Measurements from ENCODE around the gene RARB.

The RARB gene

GRCh38 chr3:25483456-25483855, 55.4 kb downstream of the RARB start:
- no peak overlapping the region for H3K9ac ChIP-seq (ENCODE audit: low read length in 2 of 2)
- no peaks in the 10 kb centered on the region for H3K4me1 ChIP-seq (ENCODE audit: control insufficient read depth, insufficient read depth, low read length)
- H3K27me3 ChIP-seq (ENCODE audit: control insufficient read depth in 1 of 2, insufficient read depth in 2 of 2, low read length in 2 of 2): no peaks in the 10 kb centered on the region
- H3K9me3 ChIP-seq (ENCODE audit: control insufficient read depth in 2 of 2, low read length in 2 of 2): no peaks in the 10 kb centered on the region
- no peak overlapping the region for H3K27ac ChIP-seq (ENCODE audit: low read length)
- H3K36me3 ChIP-seq (ENCODE audit: control insufficient read depth in 2 of 2, insufficient read depth in 2 of 2, low read length in 2 of 2): no peaks in the 10 kb centered on the region
- no peak overlapping the region for H3K4me3 ChIP-seq (ENCODE audit: low read length in 2 of 2)

GRCh38 chr3:25485673-25486072, 57.6 kb downstream of the RARB start:
- H3K27ac ChIP-seq (ENCODE audit: low read length): no peak overlapping the region

GRCh38 chr3:25486932-25487331, 58.9 kb downstream of the RARB start:
- Histone ChIP-seq H3K9me3 (ENCODE audit: control insufficient read depth in 2 of 2, low read length in 2 of 2) (no peaks in the 10 kb centered on the region), H3K4me1 (ENCODE audit: control insufficient read depth, insufficient read depth, low read length) (no peaks in the 10 kb centered on the region), H3K4me3 (ENCODE audit: low read length in 2 of 2) (no peak overlapping the region), H3K9ac (ENCODE audit: low read length in 2 of 2) (no peak overlapping the region), H3K36me3 (ENCODE audit: control insufficient read depth in 2 of 2, insufficient read depth in 2 of 2, low read length in 2 of 2) (no peaks in the 10 kb centered on the region), H3K27ac (ENCODE audit: low read length) (no peak overlapping the region), H3K27me3 (ENCODE audit: control insufficient read depth in 1 of 2, insufficient read depth in 2 of 2, low read length in 2 of 2) (no peaks in the 10 kb centered on the region)

More at GRCh38 chr3:25485673-25486072, 57.6 kb downstream of the RARB start:
- Histone ChIP-seq H3K4me1 (ENCODE audit: control insufficient read depth, insufficient read depth, low read length) (no peaks in the 10 kb centered on the region), H3K9me3 (ENCODE audit: control insufficient read depth in 2 of 2, low read length in 2 of 2) (no peaks in the 10 kb centered on the region), H3K9ac (ENCODE audit: low read length in 2 of 2) (no peak overlapping the region), H3K4me3 (ENCODE audit: low read length in 2 of 2) (no peak overlapping the region), H3K36me3 (ENCODE audit: control insufficient read depth in 2 of 2, insufficient read depth in 2 of 2, low read length in 2 of 2) (no peaks in the 10 kb centered on the region), H3K27me3 (ENCODE audit: control insufficient read depth in 1 of 2, insufficient read depth in 2 of 2, low read length in 2 of 2) (no peaks in the 10 kb centered on the region)

GRCh38 chr3:25489858-25490593, 62.0 kb downstream of the RARB start:
- H3K9ac ChIP-seq (ENCODE audit: low read length in 2 of 2): no peak overlapping the region
- no peak overlapping the region for H3K4me3 ChIP-seq (ENCODE audit: low read length in 2 of 2)
- no peaks in the 10 kb centered on the region for H3K27me3 ChIP-seq (ENCODE audit: control insufficient read depth in 1 of 2, insufficient read depth in 2 of 2, low read length in 2 of 2)
- H3K9me3 ChIP-seq (ENCODE audit: control insufficient read depth in 2 of 2, low read length in 2 of 2): peaks cover 5 to 6% of the 10 kb centered on the region in 2 donors
- no peak overlapping the region for H3K27ac ChIP-seq (ENCODE audit: low read length)
- no peaks in the 10 kb centered on the region for H3K36me3 ChIP-seq (ENCODE audit: control insufficient read depth in 2 of 2, insufficient read depth in 2 of 2, low read length in 2 of 2)
- H3K4me1 ChIP-seq (ENCODE audit: control insufficient read depth, insufficient read depth, low read length): no peaks in the 10 kb centered on the region

- Histone ChIP-seq H3K4me3 (ENCODE audit: low read length in 2 of 2) (no peak overlapping the region), H3K36me3 (ENCODE audit: control insufficient read depth in 2 of 2, insufficient read depth in 2 of 2, low read length in 2 of 2) (no peaks in the 10 kb centered on the region), H3K9ac (ENCODE audit: low read length in 2 of 2) (no peak overlapping the region), H3K27ac (ENCODE audit: low read length) (no peak overlapping the region), H3K27me3 (ENCODE audit: control insufficient read depth in 1 of 2, insufficient read depth in 2 of 2, low read length in 2 of 2) (no peaks in the 10 kb centered on the region), H3K9me3 (ENCODE audit: control insufficient read depth in 2 of 2, low read length in 2 of 2) (peaks cover 5 to 6% of the 10 kb centered on the region in 2 donors), H3K4me1 (ENCODE audit: control insufficient read depth, insufficient read depth, low read length) (no peaks in the 10 kb centered on the region)
Observed at GRCh38 chr3:25493246-25493645, 65.2 kb downstream of the RARB start.

- Histone ChIP-seq H3K4me1 (ENCODE audit: control insufficient read depth, insufficient read depth, low read length) (no peaks in the 10 kb centered on the region), H3K27ac (ENCODE audit: low read length) (no peak overlapping the region), H3K27me3 (ENCODE audit: control insufficient read depth in 1 of 2, insufficient read depth in 2 of 2, low read length in 2 of 2) (no peaks in the 10 kb centered on the region), H3K9ac (ENCODE audit: low read length in 2 of 2) (no peak overlapping the region), H3K9me3 (ENCODE audit: control insufficient read depth in 2 of 2, low read length in 2 of 2) (peaks cover 5 to 6% of the 10 kb centered on the region in 2 donors), H3K36me3 (ENCODE audit: control insufficient read depth in 2 of 2, insufficient read depth in 2 of 2, low read length in 2 of 2) (no peaks in the 10 kb centered on the region), H3K4me3 (ENCODE audit: low read length in 2 of 2) (no peak overlapping the region)
Observed at GRCh38 chr3:25493786-25494185, 65.7 kb downstream of the RARB start.

- Histone ChIP-seq H3K27me3 (ENCODE audit: control insufficient read depth in 1 of 2, insufficient read depth in 2 of 2, low read length in 2 of 2) (no peaks in the 10 kb centered on the region), H3K36me3 (ENCODE audit: control insufficient read depth in 2 of 2, insufficient read depth in 2 of 2, low read length in 2 of 2) (no peaks in the 10 kb centered on the region), H3K4me3 (ENCODE audit: low read length in 2 of 2) (no peak overlapping the region), H3K27ac (ENCODE audit: low read length) (no peak overlapping the region), H3K9ac (ENCODE audit: low read length in 2 of 2) (no peak overlapping the region), H3K9me3 (ENCODE audit: control insufficient read depth in 2 of 2, low read length in 2 of 2) (peaks cover 5 to 6% of the 10 kb centered on the region in 2 donors), H3K4me1 (ENCODE audit: control insufficient read depth, insufficient read depth, low read length) (no peaks in the 10 kb centered on the region)
Observed at GRCh38 chr3:25495304-25495703, 67.2 kb downstream of the RARB start.

GRCh38 chr3:25495726-25496253, 67.7 kb downstream of the RARB start:
- Histone ChIP-seq H3K27me3 (ENCODE audit: control insufficient read depth in 1 of 2, insufficient read depth in 2 of 2, low read length in 2 of 2) (no peaks in the 10 kb centered on the region), H3K9ac (ENCODE audit: low read length in 2 of 2) (no peak overlapping the region), H3K27ac (ENCODE audit: low read length) (no peak overlapping the region), H3K9me3 (ENCODE audit: control insufficient read depth in 2 of 2, low read length in 2 of 2) (peaks cover 5 to 6% of the 10 kb centered on the region in 2 donors), H3K4me1 (ENCODE audit: control insufficient read depth, insufficient read depth, low read length) (no peaks in the 10 kb centered on the region), H3K4me3 (ENCODE audit: low read length in 2 of 2) (no peak overlapping the region), H3K36me3 (ENCODE audit: control insufficient read depth in 2 of 2, insufficient read depth in 2 of 2, low read length in 2 of 2) (no peaks in the 10 kb centered on the region)

- Histone ChIP-seq H3K4me1 (ENCODE audit: control insufficient read depth, insufficient read depth, low read length) (no peaks in the 10 kb centered on the region), H3K9ac (ENCODE audit: low read length in 2 of 2) (no peak overlapping the region), H3K27ac (ENCODE audit: low read length) (no peak overlapping the region)
Observed at GRCh38 chr3:25497096-25497495, 69.0 kb downstream of the RARB start.

GRCh38 chr3:25500706-25501210, 72.7 kb downstream of the RARB start:
- Histone ChIP-seq H3K9ac (ENCODE audit: low read length in 2 of 2) (no peak overlapping the region), H3K4me3 (ENCODE audit: low read length in 2 of 2) (no peak overlapping the region), H3K9me3 (ENCODE audit: control insufficient read depth in 2 of 2, low read length in 2 of 2) (no peaks in the 10 kb centered on the region), H3K36me3 (ENCODE audit: control insufficient read depth in 2 of 2, insufficient read depth in 2 of 2, low read length in 2 of 2) (peaks cover 6 to 7% of the 10 kb centered on the region in 2 donors), H3K4me1 (ENCODE audit: control insufficient read depth, insufficient read depth, low read length) (no peaks in the 10 kb centered on the region), H3K27ac (ENCODE audit: low read length) (no peak overlapping the region), H3K27me3 (ENCODE audit: control insufficient read depth in 1 of 2, insufficient read depth in 2 of 2, low read length in 2 of 2) (no peaks in the 10 kb centered on the region)

More at GRCh38 chr3:25497096-25497495, 69.0 kb downstream of the RARB start:
- H3K27me3 ChIP-seq (ENCODE audit: control insufficient read depth in 1 of 2, insufficient read depth in 2 of 2, low read length in 2 of 2): no peaks in the 10 kb centered on the region
- peaks cover 5 to 6% of the 10 kb centered on the region in 2 donors for H3K9me3 ChIP-seq (ENCODE audit: control insufficient read depth in 2 of 2, low read length in 2 of 2)
- H3K36me3 ChIP-seq (ENCODE audit: control insufficient read depth in 2 of 2, insufficient read depth in 2 of 2, low read length in 2 of 2): peaks cover under 1 to 2% of the 10 kb centered on the region in 2 donors
- H3K4me3 ChIP-seq (ENCODE audit: low read length in 2 of 2): no peak overlapping the region

GRCh38 chr3:25502233-25502632, 74.2 kb downstream of the RARB start:
- Histone ChIP-seq H3K27me3 (ENCODE audit: control insufficient read depth in 1 of 2, insufficient read depth in 2 of 2, low read length in 2 of 2) (no peaks in the 10 kb centered on the region), H3K4me1 (ENCODE audit: control insufficient read depth, insufficient read depth, low read length) (no peaks in the 10 kb centered on the region), H3K9ac (ENCODE audit: low read length in 2 of 2) (no peak overlapping the region), H3K27ac (ENCODE audit: low read length) (no peak overlapping the region), H3K4me3 (ENCODE audit: low read length in 2 of 2) (no peak overlapping the region), H3K36me3 (ENCODE audit: control insufficient read depth in 2 of 2, insufficient read depth in 2 of 2, low read length in 2 of 2) (peaks cover 6 to 7% of the 10 kb centered on the region in 2 donors), H3K9me3 (ENCODE audit: control insufficient read depth in 2 of 2, low read length in 2 of 2) (no peaks in the 10 kb centered on the region)

All from stomach smooth muscle (tissue), 2 donors.